ENCODE data around the gene STOX1. TPM values are rescaled to one million over a fixed set of nuclear protein-coding genes. Genes with fewer than 3 reads are reported as not detected.
"Not testable (repeated sequence)": the region's sequence is repeated elsewhere in the genome, so short reads cannot be mapped to it uniquely, and the experiment has no call there.

Gene STOX1
- total RNA-seq, 3 donors from 2014 or later, result 0.35 to 0.98 (median 0.94) TPM

GRCh38 chr10:68895041-68895440 lies 67.7 kb downstream of the STOX1 start:
- Mint-ChIP-seq H3K27me3 (ENCODE audit: low read depth) (no peaks in the 10 kb centered on the region), H3K4me1 (ENCODE audit: low read depth) (peaks cover 2% of the 10 kb centered on the region), H3K4me3 (no peak overlapping the region), H3K36me3 (ENCODE audit: insufficient read depth) (no peaks in the 10 kb centered on the region), H3K9me3 (no peaks in the 10 kb centered on the region)
- ATAC-seq (no peak), DNase-seq (no peak)

DNA sequence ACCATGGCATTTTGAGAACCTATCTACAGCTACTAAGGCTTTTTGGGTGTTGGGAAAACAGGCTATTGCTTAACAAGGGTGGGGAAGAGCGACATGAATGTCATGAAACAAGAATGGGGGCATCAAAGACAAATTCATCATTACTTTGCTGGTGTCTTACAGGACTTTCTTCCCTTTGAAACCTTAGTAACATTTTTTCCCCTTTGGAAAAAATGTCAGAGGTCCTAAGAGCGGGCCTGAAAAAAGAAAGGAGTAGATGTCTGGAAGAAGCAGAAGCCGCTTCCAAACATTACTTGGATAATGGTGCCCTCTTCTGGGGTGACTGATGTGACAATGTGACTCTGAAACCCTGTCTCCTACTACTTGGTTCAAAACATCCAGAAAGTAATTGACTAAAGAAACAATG lies 70.0 kb downstream of the STOX1 start:
- H3K27me3 Mint-ChIP-seq (ENCODE audit: low read depth), result no peaks in the 10 kb centered on the region
- no peaks in the 10 kb centered on the region for H3K9me3 Mint-ChIP-seq
- H3K4me3 Mint-ChIP-seq, result no peak overlapping the region
- no peak for ATAC-seq
- peak; percentile 15 for DNase-seq
- peaks cover 15% of the 10 kb centered on the region for H3K4me1 Mint-ChIP-seq (ENCODE audit: low read depth)
- peaks cover 4% of the 10 kb centered on the region for H3K36me3 Mint-ChIP-seq (ENCODE audit: insufficient read depth)

DNA sequence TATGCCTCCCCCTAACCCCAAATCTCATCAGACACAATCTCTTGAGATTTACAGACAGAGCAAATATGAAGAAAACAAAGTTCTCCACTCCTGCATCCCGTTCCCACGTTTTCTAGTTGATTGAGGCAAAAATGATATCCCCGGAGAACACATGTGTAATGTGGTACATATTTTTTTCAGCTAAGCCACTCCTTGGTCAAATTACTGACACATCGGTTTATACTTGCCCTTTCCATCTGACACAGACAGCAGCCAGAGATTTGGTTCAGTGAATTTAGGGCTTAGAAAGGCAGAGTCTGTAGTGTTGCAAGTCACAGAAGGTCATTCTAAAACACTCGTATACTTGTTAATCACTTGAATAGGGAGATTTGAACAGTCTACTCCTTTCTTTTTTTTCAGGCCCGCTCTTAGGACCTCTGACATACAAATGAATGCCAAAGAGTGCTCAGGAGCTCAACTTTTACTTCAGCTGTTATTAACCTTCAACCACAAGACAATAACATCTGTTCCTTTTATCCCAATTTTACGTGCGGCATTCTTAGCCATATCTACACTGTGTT lies 71.9 kb downstream of the STOX1 start:
- Mint-ChIP-seq H3K9me3 (no peaks in the 10 kb centered on the region), H3K36me3 (ENCODE audit: insufficient read depth) (peaks cover 12% of the 10 kb centered on the region), H3K4me1 (ENCODE audit: low read depth) (peaks cover 27% of the 10 kb centered on the region), H3K27me3 (ENCODE audit: low read depth) (no peaks in the 10 kb centered on the region), H3K4me3 (no peak overlapping the region)
- ATAC-seq (no peak), DNase-seq (no peak)

DNA sequence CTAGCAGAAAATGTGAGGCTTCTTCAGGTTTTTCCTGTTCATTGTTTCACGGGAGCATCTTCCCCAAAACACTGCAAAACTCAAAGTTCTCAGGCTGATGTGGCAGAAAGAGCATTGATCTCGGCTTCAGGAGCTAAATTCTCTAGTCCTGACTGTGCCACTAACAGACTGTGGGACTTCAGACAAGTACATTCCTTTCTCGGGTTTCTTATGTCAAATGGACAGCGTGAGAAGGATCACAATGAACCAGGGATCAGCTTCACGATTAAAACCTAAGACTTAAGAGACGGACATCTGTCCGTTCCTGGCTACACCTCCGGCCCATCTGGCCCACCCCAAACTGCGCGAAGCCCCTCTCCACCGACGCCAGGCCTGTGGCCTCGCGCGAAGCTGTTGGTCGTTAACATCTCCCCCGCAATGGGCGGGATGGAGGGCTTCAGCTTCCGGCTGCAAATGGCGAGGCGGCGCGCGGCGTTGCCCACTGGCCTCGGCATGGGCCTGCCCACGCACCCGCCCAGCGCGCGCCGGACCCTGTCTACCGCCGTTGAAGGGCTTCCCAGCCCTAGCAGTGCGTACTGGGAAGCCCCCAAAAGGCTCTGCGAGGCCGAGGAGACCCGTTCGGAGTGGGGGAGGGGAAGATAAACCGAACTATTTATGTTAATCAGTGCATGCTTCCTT lies 73.2 kb downstream of the STOX1 start:
- Mint-ChIP-seq H3K9me3 (no peaks in the 10 kb centered on the region), H3K4me1 (ENCODE audit: low read depth) (peaks cover 33% of the 10 kb centered on the region), H3K27me3 (ENCODE audit: low read depth) (no peaks in the 10 kb centered on the region), H3K4me3 (peak overlapping the region; percentile 94), H3K36me3 (ENCODE audit: insufficient read depth) (peaks cover 13% of the 10 kb centered on the region)
- no peak for DNase-seq
- ATAC-seq, result peak; percentile 54 to 57

DNA sequence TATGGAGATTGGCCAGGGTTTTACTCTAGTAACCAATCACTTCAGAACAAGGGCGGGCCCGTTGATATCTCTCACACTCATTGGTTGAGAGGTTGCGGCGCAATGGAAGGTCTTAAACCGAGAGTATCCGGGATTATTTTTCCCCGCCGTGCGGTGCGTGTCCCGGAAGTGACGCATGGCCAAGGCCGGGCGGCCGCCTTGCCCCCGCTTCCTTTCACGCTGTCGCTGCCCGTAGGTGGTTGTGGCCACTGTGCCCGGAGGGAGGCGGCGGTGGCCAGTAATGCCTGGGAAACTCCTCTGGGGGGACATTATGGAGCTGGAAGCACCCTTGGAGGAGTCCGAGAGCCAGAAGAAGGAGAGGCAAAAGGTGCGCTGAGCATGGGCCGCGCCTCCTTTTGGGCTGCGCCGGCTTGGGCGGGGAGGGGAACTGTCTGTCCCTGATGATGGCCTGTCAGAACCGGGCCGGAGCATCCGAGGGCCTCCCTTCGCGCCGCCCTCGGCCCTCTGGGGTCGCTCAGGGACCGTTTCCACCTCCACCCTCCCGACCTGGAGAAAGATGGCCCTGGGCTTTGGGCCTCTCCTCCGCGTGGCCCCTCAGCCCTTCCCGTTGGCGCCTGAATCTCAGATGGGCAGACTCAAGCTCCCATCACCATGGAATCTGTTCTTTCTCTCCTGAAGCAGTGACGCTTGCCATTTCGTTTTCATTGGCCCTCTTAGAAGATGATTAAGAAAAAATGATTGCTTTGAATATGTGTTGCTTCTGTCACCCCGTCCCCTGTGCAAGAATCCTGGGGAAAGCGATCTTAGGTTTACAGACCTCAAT lies 74.0 kb downstream of the STOX1 start, which contains the start of gene DDX50:
DDX50 (plus strand) TSS at position 211 of the 823 bp plus-strand sequence; CDS start at position 281, 70 bp downstream.
- Mint-ChIP-seq H3K4me3 (peak within 1 kb of the TSS; percentile 94), H3K27me3 (ENCODE audit: low read depth) (no peaks in the 10 kb centered on the region), H3K9me3 (no peaks in the 10 kb centered on the region), H3K4me1 (ENCODE audit: low read depth) (peaks cover 36% of the 10 kb centered on the region), H3K36me3 (ENCODE audit: insufficient read depth) (peaks cover 16% of the 10 kb centered on the region)
- DNase-seq (peak; percentile 94), ATAC-seq (peak; percentile 96 to 97)

- H3K4me3 Mint-ChIP-seq, result peak overlapping the region; percentile 94
- H3K27me3 Mint-ChIP-seq (ENCODE audit: low read depth), result no peaks in the 10 kb centered on the region
- peaks cover 23% of the 10 kb centered on the region for H3K36me3 Mint-ChIP-seq (ENCODE audit: insufficient read depth)
- ATAC-seq (no peak), DNase-seq (no peak)
- H3K4me1 Mint-ChIP-seq (ENCODE audit: low read depth), result peaks cover 43% of the 10 kb centered on the region
- no peaks in the 10 kb centered on the region for H3K9me3 Mint-ChIP-seq
These were observed 75.1 kb downstream of the STOX1 start for GRCh38 chr10:68902382-68902781.

- Mint-ChIP-seq H3K4me1 (ENCODE audit: low read depth) (peaks cover 9% of the 10 kb centered on the region), H3K27me3 (ENCODE audit: low read depth) (no peaks in the 10 kb centered on the region), H3K9me3 (no peaks in the 10 kb centered on the region), H3K4me3 (no peak overlapping the region), H3K36me3 (ENCODE audit: insufficient read depth) (peaks cover 17% of the 10 kb centered on the region)
- no peak for ATAC-seq
- no peak for DNase-seq
These were observed 97.3 kb downstream of the STOX1 start for GRCh38 chr10:68924593-68924992.

DNA sequence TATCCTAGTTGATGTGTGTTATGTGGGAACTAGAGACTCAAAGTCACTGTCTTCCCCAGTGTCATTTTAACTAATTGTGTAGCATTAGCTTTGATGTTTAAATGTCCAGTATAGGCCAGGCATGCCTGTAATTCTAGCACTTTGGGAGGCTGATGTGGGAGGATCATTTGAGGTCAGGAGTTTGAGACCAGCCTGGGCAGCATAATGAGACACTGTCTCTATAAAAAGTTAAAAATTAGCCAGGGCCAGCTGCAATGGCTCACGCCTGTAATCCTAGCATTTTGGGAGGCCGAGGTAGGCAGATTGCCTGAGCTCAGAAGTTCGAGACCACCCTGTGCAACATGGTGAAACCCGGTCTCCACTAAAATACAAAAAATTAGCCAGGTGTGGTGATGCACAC lies 98.2 kb downstream of the STOX1 start:
- no peak for ATAC-seq
- H3K4me3 Mint-ChIP-seq, result no peak overlapping the region
- peaks cover 9% of the 10 kb centered on the region for H3K4me1 Mint-ChIP-seq (ENCODE audit: low read depth)
- DNase-seq, result no peak
- no peaks in the 10 kb centered on the region for H3K27me3 Mint-ChIP-seq (ENCODE audit: low read depth)
- no peaks in the 10 kb centered on the region for H3K9me3 Mint-ChIP-seq
- peaks cover 20% of the 10 kb centered on the region for H3K36me3 Mint-ChIP-seq (ENCODE audit: insufficient read depth)

DNA sequence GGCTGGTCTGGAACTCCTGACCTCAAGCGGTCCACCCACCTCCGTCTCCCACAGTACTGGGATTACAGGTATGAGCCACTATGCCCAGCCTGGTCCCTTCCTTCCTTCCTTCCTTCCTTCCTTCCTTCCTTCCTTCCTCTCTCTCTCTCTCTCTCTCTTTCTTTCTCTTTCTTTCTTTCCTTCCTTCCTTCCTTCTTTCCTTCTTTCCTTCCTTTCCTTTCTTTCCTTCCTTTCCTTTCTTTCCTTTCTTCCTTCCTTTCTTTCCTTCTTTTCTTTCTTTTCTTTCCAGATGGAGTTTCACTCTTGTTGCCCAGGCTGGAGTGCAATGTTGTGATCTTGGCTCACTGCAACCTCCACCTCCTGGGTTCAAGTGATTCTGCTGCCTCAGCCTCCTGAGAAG lies 101.8 kb downstream of the STOX1 start:
- H3K4me3 Mint-ChIP-seq; DNase-seq; H3K4me1 Mint-ChIP-seq (ENCODE audit: low read depth); H3K27me3 Mint-ChIP-seq (ENCODE audit: low read depth); ATAC-seq; H3K9me3 Mint-ChIP-seq: not testable (repeated sequence)
- H3K36me3 Mint-ChIP-seq (ENCODE audit: insufficient read depth), result peaks cover 27% of the 10 kb centered on the region

DNA sequence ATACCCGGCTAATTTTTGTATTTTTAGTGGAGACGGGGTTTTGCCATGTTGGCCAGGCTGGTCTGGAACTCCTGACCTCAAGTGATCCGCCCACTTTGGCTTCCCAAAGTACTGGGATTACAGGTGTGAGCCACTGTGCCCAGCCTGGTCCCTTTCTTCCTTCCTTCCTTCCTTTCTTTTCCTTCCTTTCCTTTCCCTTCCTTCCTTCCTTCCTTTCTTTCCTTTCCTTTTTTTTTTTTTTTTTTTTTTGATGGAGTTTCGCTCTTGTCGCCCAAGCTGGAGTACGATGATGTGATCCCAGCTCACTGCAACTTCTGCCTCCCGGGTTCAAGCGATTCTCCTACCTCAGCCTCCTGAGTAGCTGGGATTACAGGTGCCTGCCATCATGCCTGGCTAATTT lies 102.6 kb downstream of the STOX1 start:
- H3K27me3 Mint-ChIP-seq (ENCODE audit: low read depth); H3K4me1 Mint-ChIP-seq (ENCODE audit: low read depth); H3K4me3 Mint-ChIP-seq; ATAC-seq; H3K9me3 Mint-ChIP-seq; DNase-seq: not testable (repeated sequence)
- H3K36me3 Mint-ChIP-seq (ENCODE audit: insufficient read depth), result peaks cover 23% of the 10 kb centered on the region

DNA sequence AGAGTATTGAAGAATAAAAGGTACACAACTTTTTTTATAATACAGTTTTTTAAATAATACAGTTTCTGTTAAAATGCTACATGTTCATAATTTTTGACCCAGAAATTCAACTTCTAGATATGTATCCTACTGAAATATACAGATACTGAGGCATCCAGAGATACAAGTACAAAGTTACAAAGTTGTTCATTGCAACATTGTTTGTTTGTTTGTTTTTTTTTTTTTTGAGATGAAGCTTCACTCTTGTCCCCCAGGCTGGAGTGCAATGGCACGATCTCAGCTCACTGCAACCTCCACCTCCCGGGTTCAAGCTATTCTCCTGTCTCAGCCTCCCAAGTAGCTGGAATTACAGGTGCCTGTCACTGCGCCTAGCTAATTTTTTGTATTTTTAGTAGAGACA lies 105.5 kb downstream of the STOX1 start:
- DNase-seq; ATAC-seq; H3K27me3 Mint-ChIP-seq (ENCODE audit: low read depth); H3K4me3 Mint-ChIP-seq; H3K4me1 Mint-ChIP-seq (ENCODE audit: low read depth); H3K9me3 Mint-ChIP-seq: not testable (repeated sequence)
- H3K36me3 Mint-ChIP-seq (ENCODE audit: insufficient read depth), result peaks cover 33% of the 10 kb centered on the region

GRCh38 chr10:68934994-68935393 lies 107.7 kb downstream of the STOX1 start:
- Mint-ChIP-seq H3K9me3 (no peaks in the 10 kb centered on the region), H3K4me1 (ENCODE audit: low read depth) (peaks cover 1% of the 10 kb centered on the region), H3K36me3 (ENCODE audit: insufficient read depth) (peaks cover 42% of the 10 kb centered on the region), H3K27me3 (ENCODE audit: low read depth) (no peaks in the 10 kb centered on the region), H3K4me3 (no peak overlapping the region)
- DNase-seq, result no peak
- peak in 1 of 2 donors; percentile 55 for ATAC-seq

DNA sequence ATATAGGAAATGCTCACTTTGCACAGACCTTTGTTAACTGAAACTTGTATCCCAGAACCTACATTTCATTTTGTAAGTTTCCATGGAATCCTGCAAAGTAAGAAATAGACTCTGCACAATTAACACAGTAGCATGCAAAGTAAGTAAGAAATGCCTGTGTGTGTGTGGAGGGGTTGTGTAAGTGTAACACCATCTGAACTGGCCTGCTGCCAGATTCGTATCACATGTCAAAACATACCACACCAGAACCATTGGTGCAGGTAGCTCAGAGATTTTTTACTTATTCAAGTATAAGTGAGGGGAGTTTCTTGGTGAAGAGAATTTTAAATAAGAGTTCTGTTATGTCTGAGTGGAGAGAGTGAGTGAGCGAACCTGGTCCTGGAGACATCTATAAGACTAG lies 110.8 kb downstream of the STOX1 start:
- H3K4me1 Mint-ChIP-seq (ENCODE audit: low read depth), result peaks cover 1% of the 10 kb centered on the region
- ATAC-seq, result no peak
- H3K27me3 Mint-ChIP-seq (ENCODE audit: low read depth), result no peaks in the 10 kb centered on the region

GRCh38 chr10:68938884-68939283 lies 111.6 kb downstream of the STOX1 start:
- no peak for ATAC-seq
- Mint-ChIP-seq H3K27me3 (ENCODE audit: low read depth) (no peaks in the 10 kb centered on the region), H3K4me1 (ENCODE audit: low read depth) (peaks cover 1% of the 10 kb centered on the region), H3K9me3 (no peaks in the 10 kb centered on the region), H3K4me3 (no peak overlapping the region), H3K36me3 (ENCODE audit: insufficient read depth) (peaks cover 30% of the 10 kb centered on the region)
- no peak for DNase-seq

More for the DNA sequence above, 110.8 kb downstream of the STOX1 start:
- no peaks in the 10 kb centered on the region for H3K9me3 Mint-ChIP-seq
- peaks cover 30% of the 10 kb centered on the region for H3K36me3 Mint-ChIP-seq (ENCODE audit: insufficient read depth)
- no peak for DNase-seq
- H3K4me3 Mint-ChIP-seq, result no peak overlapping the region
